ENCODE data around the gene THNSL1. TPM values are rescaled to one million over a fixed set of nuclear protein-coding genes. Genes with fewer than 3 reads are reported as not detected.
"Not testable (repeated sequence)": the region's sequence is repeated elsewhere in the genome, so short reads cannot be mapped to it uniquely, and the experiment has no call there.

Gene THNSL1
- total RNA-seq, 1 donor from 2014 or later, result 1.6 TPM

DNA sequence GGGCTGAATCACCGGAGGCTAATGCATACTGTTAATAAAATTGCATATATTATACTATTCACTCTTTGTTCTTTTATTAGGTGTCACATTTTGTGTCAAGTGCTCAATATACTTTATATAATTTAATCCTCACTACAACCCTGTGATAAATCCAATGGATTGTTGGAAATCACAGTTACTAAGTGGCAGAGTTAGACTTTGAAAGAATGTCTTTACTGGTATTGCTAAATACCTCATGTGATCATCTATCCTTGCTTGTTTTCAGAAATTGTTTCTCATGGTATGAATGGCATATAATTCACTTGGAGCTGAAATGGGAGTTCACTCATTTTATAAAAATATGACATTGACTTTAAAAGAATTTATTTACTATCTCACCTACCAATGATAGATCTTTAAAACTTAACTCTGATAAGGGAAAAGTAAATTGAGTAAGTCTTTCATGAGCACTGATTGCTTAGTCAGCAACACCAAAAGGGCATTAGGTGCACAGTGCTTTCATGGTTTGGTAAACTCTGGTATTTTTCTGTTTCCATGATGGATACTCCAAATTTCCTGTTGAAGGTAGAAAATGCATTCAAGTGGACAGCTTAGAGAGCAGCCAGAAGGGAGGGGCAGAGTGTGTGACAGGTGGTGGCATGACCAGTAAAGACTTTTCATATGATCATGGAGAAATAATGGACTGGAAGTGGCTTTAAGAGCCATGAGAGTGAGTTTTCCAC lies 23.0 kb upstream of the THNSL1 start:
- intact Hi-C loops (cut with micrococcal nuclease), result no loop called here

DNA sequence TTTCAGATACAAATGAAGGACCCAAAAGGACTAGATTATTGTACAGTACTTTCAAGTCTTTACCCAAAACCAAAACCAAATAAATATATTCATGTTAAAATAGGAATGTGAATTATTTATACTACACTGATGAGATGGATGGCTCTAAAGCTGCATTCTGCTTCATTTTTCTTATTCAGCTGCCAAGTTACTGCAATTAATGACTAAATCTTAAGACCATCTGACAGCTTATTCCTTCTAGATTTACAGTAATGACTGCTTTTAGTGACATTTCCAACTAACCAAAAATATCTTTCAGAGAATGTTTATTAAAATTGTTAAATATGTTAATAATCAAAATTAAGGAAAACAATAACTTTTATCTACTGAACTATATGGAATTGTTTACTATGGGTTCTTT lies 21.3 kb upstream of the THNSL1 start:
- intact Hi-C loops (cut with micrococcal nuclease), result no loop called here

DNA sequence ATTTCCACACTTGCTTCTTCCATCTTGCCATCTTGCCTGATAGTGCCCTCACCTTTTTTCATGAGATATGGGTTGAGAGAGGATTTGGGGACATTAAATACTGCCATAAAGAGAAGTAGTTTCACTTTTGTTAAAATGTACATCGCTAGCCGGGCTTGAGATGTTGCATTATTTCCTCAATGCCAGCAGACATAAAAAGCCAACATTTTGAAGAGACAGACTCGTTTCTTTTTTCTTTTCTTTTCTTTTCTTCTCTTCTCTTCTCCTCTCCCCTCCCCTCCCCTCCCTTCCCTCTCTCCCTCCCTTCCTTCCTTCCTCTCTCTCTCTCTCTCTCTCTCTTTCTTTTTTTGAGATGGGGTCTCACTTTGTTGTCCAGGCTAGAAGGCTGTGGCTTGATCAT lies 18.4 kb upstream of the THNSL1 start:
- intact Hi-C loops (cut with micrococcal nuclease), result no loop called here

DNA sequence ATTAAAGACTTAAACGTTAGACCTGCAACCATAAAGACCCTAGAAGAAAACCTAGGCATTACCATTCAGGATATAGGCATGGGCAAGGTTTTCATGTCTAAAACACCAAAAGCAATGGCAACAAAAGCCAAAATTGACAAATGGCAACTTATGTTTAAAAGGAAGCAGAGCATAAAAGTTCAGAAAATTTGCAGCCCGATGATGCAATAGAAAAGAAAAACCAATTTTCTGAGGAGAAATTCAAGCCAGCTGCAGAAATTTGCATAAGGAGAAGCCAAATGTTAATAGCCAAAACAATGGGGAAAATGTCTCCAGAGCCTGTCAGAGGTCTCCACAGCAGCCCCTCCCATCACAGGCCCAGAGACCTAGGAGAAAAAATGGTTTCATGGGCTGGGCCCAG lies 4.8 kb upstream of the THNSL1 start:
- intact Hi-C loops (cut with micrococcal nuclease), result not testable (repeated sequence)

DNA sequence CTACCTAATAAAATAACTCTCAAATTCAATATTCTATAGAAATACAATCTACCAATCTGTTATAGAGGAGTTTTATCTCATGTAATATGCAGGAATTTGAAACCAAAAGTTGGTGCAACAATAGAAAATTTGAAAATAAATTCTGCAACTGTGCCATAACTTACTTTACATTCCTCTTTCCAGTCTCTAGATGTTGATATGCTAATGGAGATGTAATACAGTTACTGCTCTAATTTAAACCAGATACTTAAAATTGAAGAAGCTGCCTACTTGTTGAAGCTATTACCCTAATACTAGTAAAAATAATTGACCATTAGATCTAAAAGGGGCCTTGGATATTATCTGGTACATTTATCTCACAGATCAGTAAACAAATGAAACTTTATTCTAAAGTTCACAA lies 1.8 kb upstream of the THNSL1 start:
- intact Hi-C loops (cut with micrococcal nuclease), result no loop called here

DNA sequence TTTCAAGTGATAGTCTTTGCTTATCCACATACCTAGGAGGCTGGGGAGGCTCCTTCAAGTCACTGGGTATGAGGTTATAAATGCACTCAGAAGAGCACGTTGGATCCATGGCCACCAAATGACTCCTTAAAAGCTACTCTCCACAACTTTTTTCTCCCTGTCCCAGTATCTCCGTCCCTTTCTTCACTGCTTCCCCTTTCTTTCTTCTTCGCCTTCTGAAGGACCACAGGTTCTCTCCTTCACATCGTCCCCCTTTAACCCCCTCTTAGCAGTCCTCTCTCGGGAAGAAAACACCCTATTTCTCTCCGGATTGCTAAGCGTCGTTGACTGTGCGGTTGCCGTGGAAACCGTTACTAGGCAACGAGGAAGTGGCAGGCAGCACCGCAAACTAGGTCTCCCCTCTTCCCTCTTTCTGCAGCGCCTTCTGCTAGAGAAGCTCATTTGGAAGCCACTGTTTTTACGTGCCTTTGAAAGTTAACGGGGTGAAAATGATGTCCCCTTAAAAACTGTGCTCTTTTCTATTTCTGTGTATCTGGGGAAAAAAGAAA lies 510 bp upstream of the THNSL1 start, which contains the start of gene ENKUR:
Gene ENKUR (minus strand): TSS at position 331 of the 548 bp plus-strand sequence. CDS start 222 bp downstream, at position 109.
- intact Hi-C loops (cut with micrococcal nuclease), result loop anchor here (1.0 to 5.0 kb wide), 10 partner anchors 47 to 1919 kb away; partner anchors contain the start of genes ABI1, MSRB2, OTUD1 and PRTFDC1

DNA sequence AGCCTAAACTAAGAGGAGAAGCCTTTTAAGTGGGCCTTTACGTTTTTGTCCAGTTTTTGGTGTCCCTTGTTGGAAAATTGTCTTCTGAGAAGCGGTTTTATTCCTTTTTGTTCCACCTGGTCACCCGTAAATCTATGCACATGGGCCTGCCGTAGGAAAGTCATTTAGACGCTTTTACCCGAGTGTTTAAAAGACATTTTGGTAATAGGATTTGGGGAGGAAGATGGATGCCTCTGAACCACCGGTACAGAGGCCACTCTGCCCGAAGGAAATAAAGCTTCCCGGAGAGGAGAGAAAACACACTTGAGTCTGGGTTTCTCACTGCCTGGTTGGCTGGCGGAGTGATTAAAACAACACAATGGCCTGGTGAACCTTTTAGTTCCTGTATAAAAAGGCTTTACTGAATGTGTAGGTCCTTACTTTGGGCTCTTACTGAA lies 760 bp downstream of the THNSL1 start:
- intact Hi-C loops (cut with micrococcal nuclease), result loop anchor here (2.0 to 5.0 kb wide), 7 partner anchors 46 to 1920 kb away; partner anchors contain the start of genes ABI1, MSRB2, OTUD1 and PRTFDC1

DNA sequence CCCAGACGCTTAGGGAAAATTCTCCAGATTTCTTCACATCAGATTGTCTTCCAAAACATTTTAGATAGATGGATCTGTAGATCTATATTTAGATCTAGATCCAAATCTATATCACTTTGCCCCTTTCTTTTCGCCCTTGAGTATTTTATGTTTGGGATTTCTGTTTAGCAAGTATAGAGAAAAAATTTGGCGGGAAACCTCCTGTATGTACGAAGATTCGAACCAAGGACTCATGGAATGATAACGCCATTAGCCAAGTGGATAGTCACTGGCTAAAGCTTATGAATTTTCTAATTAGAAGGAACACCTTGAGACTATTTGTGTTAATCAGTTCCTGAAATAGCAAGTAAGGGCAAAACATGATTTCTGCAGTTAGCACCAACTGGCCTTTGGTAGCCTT lies 1.2 kb downstream of the THNSL1 start:
- intact Hi-C loops (cut with micrococcal nuclease), result loop anchor here (2.0 to 5.0 kb wide), 7 partner anchors 45 to 1920 kb away; partner anchors contain the start of genes ABI1, MSRB2, OTUD1 and PRTFDC1

DNA sequence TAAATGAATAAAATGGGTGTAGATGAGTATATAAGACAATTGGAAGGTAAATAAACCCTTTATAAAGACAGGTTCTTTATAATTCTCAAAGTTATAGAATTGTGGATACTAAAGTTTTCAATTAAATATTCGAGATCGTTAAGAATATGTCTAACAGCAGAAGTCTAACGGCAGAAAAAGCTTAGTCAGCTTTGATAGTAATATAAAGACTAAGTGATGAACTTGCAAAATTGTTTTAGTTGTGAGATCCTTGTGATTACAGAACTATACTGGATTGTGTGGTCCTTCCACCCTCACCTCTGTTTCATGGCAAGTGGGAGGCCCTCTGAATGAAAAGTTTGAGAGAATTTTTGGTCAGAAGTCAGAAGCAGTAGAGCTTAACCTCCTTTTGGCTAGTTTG lies 2.3 kb downstream of the THNSL1 start:
- intact Hi-C loops (cut with micrococcal nuclease), result loop anchor here (5.0 kb wide), 3 partner anchors 1581 to 1921 kb away; partner anchors contain the start of genes ABI1, MSRB2 and OTUD1

DNA sequence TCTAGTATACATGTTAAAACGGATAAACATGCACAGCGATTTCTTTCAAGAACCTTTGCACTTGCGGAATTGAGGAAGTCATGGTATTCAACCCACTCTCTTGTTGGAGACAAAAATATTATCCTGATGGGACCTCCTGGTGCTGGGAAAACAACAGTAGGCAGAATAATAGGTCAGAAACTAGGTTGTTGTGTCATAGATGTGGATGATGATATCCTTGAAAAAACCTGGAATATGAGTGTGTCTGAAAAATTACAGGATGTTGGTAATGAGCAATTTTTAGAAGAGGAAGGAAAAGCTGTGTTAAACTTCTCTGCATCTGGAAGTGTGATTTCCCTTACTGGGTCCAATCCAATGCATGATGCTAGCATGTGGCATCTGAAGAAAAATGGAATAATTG lies 6.9 kb downstream of the THNSL1 start:
- intact Hi-C loops (cut with micrococcal nuclease), result no loop called here

DNA sequence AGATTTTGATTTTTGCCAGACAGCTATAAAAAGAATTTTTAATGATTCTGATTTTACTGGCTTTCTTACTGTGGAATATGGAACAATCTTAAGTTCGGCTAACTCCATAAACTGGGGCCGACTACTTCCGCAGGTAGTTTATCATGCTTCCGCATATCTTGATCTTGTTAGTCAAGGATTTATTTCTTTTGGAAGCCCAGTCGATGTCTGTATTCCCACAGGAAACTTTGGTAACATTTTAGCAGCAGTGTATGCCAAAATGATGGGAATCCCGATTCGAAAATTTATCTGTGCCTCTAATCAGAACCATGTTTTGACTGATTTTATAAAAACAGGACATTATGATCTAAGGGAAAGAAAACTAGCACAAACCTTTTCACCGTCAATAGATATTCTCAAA lies 8.1 kb downstream of the THNSL1 start:
- intact Hi-C loops (cut with micrococcal nuclease), result no loop called here

DNA sequence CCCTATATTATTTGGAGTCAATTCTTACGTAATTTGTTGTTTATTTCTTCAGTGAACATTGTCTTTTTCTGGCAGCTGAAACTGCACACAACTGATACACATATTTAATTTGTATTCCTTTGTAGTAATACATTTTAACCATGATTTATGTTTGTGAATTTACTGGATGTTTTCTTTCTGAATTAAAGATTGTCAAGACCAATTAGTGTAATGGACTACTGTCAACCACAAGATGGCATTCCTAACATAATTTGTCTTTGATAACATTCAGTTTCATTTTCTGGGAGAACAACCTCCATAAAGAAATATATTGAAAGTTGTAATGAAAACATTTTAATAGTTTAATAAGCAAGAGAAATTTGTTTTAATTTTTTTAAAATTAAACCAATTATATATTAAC lies 10.1 kb downstream of the THNSL1 start:
- intact Hi-C loops (cut with micrococcal nuclease), result loop anchor here (2.0 kb wide), 1 partner anchor 54 kb away; no protein-coding TSS in a partner anchor

DNA sequence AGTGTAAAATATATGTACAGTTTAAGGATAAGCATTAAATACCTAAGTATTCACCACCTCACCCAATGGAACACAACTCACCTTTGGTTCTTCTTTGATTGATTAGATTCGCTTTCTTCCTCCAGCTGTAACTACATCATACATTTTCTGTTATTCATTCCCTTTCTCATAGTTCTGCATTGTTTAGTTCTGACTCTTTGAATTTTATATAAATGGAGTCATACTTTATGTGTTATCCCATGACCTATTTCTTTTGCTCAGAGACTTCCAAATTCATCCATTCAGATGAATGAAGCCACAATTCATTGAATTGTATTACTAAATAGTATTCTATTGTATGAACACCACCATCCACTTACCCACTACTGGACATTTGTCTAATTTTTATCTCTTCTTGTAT lies 12.3 kb downstream of the THNSL1 start:
- intact Hi-C loops (cut with micrococcal nuclease), result no loop called here

DNA sequence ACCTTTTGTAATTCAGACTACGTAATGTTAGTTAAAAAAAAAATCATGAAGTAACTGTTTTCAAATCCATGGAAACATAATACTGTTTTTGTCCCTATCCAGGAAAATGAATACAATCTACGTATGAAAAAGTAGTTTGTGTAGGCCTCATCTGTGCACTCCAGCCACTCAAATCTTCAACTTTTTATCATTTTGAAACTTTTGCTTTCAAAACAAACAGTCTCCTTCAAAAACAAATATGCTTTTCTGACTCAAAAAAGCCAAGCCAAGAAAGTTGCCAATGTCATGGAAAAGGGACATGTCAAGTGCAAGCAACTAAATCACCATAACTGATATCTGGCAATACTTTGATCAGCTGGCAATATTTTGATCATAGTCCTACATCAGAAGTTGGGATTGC lies 13.1 kb downstream of the THNSL1 start:
- intact Hi-C loops (cut with micrococcal nuclease), result no loop called here

DNA sequence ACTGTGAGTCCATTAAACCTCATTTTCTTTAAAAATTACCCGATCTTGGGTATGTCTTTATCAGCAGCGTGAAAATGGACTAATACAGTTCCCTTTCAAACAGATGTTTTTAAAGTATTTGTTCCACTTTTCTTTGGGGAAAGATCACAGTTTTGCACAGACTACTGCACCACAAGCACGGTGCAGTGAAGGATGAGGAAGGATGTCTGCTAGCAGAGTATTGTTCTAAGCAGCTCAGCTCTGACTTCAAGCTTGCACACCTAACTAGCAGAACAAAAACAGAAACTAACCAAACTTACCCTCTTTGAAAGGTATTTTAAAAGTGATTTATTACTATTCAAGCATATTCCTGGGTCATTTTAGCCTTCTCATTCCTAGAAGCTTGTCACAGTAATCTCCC lies 20.0 kb downstream of the THNSL1 start:
- intact Hi-C loops (cut with micrococcal nuclease), result no loop called here

DNA sequence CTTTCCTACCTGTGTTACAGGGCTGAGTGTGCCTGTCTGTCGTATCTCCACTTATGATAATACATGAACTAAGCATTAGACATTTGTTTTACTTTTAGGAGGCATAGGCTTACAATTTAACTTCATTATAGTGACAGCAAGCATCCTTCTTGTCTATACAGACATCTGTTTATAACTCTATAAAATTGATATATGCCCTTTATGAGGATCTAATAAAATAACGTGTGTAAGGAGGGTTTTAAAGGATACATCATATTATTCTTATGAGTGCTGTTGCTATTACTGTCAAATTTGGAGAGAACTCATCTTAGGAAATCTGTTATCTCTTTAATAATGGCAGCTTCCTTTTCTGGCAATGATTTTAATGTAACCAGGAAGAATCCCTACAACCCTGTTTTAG lies 21.9 kb downstream of the THNSL1 start:
- intact Hi-C loops (cut with micrococcal nuclease), result no loop called here

DNA sequence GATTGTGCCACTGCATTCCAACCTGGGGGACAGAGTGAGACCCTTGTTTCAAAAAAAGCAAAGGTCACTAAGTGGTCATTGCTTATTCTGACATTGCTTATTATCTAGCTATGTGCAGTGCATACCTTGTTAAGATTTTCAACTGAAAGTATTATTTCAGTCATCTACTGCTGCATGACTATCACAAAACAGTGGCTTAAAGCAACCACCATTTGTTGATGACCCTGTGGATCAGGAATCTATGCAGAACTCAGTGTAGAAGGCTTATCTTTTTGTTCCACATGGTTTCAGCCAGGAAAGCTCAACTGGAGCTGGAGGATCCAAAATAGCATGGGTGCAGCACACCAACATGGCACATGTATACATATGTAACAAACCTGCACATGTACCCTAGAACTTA lies 23.1 kb downstream of the THNSL1 start:
- intact Hi-C loops (cut with micrococcal nuclease), result no loop called here

DNA sequence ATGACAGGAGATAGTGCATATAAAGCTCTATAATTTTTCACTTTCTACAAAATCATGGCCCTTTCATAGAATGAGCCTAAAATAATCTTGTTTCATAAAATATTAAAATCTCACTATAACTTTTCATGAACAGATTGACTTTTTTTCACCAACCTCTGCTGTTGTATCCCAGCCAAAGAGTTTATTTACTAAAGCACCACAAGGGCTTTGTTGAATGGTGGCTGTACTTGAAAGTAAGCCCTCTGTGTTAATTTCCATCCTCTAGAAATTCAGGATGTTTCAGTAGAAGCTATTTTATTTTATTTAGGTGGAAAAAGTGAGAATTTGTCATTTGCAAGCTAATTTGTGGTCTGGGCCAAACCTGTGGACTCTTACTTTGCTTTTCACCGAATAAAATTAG lies 30.2 kb downstream of the THNSL1 start:
- intact Hi-C loops (cut with micrococcal nuclease), result no loop called here

DNA sequence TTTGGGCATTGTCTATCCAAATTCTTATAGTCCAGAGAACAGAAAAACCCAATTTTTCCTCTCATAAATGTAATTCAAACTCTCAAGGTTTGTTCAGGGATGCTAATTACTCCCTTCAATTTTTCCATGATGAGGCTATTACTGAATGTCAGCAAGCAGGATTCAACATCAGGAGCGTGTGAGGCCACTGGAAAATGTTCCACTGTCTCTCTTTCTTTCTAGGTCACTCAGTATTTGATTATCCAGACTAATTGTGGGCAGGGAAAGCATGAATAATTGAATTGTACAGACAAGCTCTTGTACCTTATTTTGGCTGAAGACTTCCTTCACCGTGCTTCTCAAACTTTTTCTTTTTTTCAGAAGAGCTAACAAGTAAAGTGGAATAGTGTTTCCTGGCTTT lies 30.7 kb downstream of the THNSL1 start:
- intact Hi-C loops (cut with micrococcal nuclease), result no loop called here

DNA sequence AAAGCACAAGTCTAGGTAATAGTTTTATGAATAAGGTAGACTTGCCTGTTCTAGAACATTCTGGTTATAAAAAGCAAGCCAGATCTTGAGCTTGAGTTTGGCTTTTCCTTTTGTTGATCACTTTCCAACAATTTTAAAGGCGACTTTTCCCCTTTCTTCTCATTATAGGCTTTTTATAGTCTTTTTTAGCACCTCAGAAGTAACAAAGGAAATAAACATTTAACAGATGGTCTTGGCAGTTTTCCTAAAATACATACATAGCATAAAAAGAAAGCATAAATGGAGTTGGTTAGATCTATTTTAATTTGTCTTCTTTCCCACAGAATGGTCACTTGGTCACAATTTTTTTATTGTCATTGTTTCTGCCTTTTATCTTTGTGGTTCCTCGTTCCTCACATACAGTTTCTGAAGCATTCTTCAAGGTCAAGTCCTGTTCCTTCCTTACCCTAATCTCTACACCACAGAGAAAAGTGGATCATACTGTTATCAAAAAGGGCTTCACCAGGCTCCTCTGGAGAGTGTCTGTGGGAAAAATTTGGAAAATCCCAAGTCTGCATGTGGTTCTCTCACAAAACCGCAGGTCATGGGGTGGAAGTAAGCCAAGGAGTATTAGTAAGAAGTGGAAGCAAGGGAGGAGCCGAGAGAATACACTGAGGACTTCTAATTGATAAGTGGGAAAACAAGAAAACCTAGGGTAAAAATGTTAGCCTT lies 31.3 kb downstream of the THNSL1 start:
- intact Hi-C loops (cut with micrococcal nuclease), result no loop called here

DNA sequence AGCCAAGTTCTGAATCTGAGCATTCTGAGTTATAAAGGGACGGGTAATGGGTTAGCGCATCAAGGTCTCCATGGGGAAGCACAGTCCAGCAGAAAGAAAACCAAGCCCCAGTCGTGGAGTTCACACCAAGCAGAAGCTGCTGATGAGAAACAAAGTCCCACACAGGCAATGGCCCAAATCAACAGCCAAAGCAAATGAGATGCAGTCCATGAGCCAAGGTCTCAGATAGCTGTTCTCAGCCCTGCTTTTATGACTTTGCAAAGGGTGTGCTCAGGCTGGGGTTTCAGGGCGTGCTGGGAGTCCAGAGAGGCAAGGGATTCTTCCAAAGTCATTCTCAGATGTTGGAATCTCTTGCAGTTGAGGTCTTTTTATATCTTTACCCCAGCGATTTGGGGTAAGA lies 32.0 kb downstream of the THNSL1 start:
- intact Hi-C loops (cut with micrococcal nuclease), result no loop called here

DNA sequence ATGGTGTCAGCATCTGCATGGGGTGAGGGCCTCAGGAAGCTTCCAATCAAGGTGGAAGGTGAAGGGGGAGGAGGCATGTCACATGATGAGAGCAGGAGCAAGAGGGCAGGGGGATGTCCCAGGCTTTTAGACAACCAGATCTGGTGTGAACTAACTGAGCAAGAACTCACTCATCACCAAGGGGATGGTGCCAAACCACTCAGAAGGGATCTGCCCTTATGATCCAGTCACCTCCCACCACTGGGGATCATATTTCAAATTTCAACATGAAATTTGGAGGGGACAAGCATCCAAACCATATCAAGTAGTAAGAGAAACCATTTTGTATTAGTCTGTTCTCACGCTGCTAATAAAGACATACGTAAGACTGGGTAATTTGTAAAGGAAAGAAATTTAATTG lies 33.6 kb downstream of the THNSL1 start:
- intact Hi-C loops (cut with micrococcal nuclease), result no loop called here
